ENCODE data around the gene STAC2.
A peak's percentile ranks its signal among the peaks of the same experiment; 100 is the strongest.

STAC2 gene

GRCh38 chr17:39231591-39232551 lies 6.1 kb upstream of the STAC2 start:
- peak; percentile 44 for DNase-seq

GRCh38 chr17:39231091-39231561 lies 5.4 kb upstream of the STAC2 start:
- no peak for DNase-seq

GRCh38 chr17:39230361-39230760 lies 4.6 kb upstream of the STAC2 start:
- no peak for DNase-seq

- DNase-seq, result no peak
These were observed 3.6 kb upstream of the STAC2 start for GRCh38 chr17:39229274-39229913.

- no peak for DNase-seq
These were observed 1.7 kb upstream of the STAC2 start for GRCh38 chr17:39227364-39227919.

GRCh38 chr17:39225959-39226683 lies 376 bp upstream of the STAC2 start:
- peak; percentile 76 for DNase-seq

- DNase-seq, result no peak
These were observed 902 bp downstream of the STAC2 start for GRCh38 chr17:39224778-39225307.

GRCh38 chr17:39223907-39224777 lies 1.6 kb downstream of the STAC2 start:
- DNase-seq, result no peak

GRCh38 chr17:39222866-39223834 lies 2.6 kb downstream of the STAC2 start:
- DNase-seq, result no peak

GRCh38 chr17:39222151-39222550 lies 3.6 kb downstream of the STAC2 start:
- no peak for DNase-seq

- DNase-seq, result no peak
These were observed 4.2 kb downstream of the STAC2 start for GRCh38 chr17:39221572-39221971.

GRCh38 chr17:39219647-39220154 lies 6.0 kb downstream of the STAC2 start:
- no peak for DNase-seq

- no peak for DNase-seq
These were observed 6.8 kb downstream of the STAC2 start for GRCh38 chr17:39218906-39219305.

GRCh38 chr17:39217734-39218369 lies 7.9 kb downstream of the STAC2 start:
- no peak for DNase-seq

GRCh38 chr17:39213852-39214251 lies 11.9 kb downstream of the STAC2 start:
- DNase-seq, result no peak

GRCh38 chr17:39212841-39213480 lies 12.8 kb downstream of the STAC2 start:
- DNase-seq, result peak; percentile 73

- DNase-seq, result no peak
These were observed 13.4 kb downstream of the STAC2 start for GRCh38 chr17:39212195-39212810.

GRCh38 chr17:39210093-39210434 lies 15.7 kb downstream of the STAC2 start:
- DNase-seq, result no peak

Data from DMS79 treated with DMSO at 0.1 percent for 48 hours (cell line).